NCI-H2227 treated with DMSO at 0.1 percent for 48 hours (cell line): Measurements from ENCODE around the gene IGFL3.
"Not testable (repeated sequence)": the region's sequence is repeated elsewhere in the genome, so short reads cannot be mapped to it uniquely, and the experiment has no call there.

Experiments used
- DNase-seq: peaks from one replicate; lab custom pipeline; 2025; lab: John Stamatoyannopoulos, UW

Gene IGFL3

GRCh38 chr19:46125447-46125846 is 959 bp upstream of the IGFL3 start:
- DNase-seq, result no peak

- DNase-seq, result no peak
Measured at GRCh38 chr19:46118136-46118535, 6.4 kb downstream of the IGFL3 start.

DNA sequence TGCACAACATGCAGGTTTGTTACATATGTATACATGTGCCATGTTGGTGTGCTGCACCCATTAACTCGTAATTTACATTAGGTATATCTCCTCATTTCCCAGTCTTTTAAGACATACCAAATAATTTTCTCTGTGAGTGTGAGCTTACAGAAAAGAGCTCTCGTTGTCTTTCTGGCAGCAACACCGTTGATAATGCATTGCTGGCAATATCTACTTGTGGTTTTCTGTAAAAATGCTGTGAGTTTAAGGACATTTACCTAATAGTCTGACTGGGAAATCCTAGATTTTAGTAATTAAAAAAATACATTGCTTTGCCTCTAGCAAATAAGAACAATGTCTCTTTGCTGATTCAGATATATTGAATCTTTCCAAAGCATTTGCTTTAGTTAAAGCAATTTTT is 8.4 kb downstream of the IGFL3 start:
- DNase-seq, result no peak

DNA sequence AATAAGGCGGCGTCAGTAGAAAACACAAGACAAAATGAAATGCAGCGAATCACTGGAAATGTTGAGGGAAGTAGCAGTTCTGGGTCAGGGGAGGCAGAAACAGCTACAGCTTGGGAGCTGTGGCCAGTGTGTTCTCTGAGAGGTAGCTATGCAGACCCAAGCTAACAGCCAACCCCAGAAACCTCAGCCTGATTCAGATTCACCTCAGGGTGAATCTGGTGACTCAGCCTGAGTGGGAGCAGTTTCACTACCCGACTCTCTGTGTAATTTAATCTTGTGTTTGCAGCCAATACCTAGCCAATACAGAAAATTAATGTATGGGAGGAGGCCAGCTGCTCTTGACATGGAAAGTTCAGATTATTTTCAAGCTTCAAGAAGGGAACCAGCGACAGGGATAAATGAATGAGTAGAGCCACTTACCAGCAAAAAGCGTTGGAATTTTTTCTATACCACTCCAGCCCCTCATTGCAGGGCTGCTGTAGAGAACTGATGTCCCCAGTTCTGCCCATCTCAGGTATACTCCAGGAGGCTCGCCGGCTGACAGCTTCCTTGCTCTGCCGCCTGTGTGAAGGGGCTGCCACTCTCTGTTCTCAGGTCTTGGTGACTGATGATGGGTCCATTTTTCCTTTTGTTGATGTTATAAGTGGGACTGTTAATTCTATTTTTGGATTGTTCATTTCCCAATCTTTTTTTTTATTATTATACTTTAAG is 8.9 kb downstream of the IGFL3 start:
- no peak for DNase-seq

DNA sequence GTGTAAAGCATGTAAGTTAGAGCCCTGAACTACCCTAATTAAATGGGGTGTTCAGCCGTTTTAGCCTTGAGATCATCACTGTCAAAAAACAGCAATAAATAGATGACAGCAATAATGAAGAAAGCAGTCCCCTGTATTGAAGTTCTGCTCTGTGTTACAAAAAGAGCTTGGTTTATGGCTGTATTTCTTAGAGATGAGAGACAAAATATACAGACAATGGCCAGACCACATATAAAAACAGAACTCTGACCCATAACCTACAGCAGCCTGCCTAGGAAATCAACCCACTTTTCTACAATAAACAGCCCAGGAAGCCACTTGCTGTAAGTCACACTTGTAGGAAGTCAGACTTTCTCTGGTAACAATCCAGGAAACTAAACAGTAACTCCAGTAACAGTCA is 10.8 kb downstream of the IGFL3 start:
- no peak for DNase-seq

DNA sequence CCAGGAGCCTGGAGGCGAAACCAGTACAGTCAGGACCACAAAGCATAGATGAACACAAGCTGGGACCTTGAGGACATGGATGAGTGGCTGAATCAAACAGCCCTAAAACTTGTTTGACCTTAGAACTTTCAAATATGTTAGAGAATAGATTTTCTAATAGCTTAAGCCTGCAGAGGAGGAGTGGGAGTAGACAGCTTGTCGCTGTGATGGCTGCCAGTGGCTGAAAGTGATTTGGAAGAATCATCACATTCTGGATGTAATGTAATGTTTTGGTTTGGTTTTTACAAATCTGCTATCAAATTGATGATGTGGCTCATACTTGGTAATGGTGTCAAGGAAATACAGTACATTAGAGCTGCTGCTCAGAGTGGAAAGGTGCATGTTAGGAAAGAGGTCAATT is 12.0 kb downstream of the IGFL3 start:
- DNase-seq, result no peak

DNA sequence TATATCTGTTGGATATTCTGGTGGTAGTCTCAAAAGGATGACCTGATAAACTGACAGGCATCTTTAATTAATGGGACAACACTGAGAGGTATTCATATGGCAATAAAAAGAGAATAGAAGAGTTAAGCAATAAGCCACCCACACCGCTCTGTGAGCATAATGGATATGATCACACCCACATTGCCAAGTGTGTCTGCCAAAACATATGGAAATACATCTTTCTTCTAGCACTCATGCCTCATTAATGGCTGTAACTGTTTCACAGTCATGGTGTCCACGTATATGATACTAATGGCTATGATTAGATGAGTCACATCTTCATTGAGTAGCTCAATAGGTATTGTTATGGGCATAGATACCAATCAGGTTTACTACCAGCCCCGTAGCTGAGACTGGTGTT is 13.1 kb downstream of the IGFL3 start:
- no peak for DNase-seq

- DNase-seq, result no peak
Measured at GRCh38 chr19:46109876-46110275, 14.6 kb downstream of the IGFL3 start.

DNA sequence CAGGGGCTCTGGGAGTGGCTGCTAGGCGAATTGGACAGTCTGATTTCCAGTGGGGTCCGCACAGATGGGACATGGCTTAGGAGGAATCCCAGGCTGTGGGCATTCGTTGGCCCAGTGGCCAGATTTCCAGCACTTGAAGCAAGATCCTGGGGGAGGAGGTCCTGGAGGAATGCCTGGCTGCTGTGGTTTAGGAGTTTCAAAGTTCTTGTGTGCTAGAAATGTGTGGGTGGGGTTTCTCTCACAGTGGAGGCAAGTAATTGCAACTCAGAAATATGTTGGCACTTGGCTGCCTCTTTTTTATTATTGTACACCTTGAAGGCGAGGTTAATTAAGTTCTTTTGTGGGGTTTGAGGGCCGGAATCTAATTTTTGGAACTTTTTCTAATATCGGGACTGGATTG is 17.1 kb downstream of the IGFL3 start:
- DNase-seq, result no peak

DNA sequence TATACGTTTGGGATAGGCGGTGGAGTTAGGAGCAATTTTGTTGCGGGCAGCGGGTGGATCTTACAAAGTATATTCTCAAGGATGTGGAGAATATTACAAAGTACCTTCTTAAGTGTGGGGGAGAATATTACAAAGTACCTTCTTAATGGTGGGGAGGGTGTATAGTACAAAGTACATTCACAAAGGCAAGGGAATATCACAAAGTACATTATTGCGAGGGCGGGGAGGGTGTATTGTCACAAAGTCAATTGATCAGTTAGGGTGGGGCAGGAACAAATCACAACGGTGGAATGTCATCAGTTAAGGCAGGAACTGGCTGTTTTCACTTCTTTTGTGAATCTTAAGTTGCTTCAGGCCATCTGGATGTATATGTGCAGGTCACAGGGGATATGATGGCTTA is 22.2 kb downstream of the IGFL3 start:
- not testable (repeated sequence) for DNase-seq

DNA sequence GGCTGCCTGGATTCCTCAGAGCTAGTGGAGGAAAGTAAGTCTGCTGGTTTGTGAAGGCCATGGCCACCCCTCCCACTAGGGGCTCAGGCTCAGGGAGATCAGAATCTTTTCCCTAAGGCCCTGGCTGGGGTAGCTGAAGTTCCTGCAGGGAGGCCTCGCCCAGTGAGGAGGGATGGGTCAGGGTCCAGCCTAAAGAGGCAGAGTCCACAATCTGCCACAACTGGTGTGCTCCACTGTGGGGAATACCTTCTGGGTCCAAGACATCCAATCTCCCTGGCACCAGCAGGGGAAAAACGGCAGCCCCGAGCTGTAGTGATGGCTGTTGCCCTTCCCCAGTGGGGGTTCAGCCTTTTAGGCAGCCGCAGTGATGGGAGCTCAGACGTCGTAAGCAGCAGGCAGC is 23.2 kb downstream of the IGFL3 start:
- no peak for DNase-seq

DNA sequence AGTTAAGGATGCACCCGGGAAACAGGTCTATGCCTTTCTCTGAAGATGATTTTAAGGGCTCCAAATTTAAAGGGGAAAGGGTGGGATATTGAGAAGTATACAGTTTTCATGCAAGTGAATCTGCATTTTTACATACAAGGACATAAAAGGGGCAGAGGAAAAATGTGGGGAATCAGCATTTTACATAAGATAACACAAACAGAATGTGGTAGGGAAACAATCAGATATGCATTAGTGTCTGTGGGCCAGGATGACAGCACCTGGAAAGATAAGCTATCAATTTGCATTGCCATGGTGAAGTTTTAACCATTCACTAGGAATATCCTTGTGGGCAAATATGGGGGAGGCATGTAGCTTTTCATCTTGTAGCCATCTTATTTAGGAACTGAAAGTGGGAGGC is 24.1 kb downstream of the IGFL3 start:
- no peak for DNase-seq

- no peak for DNase-seq
Measured at GRCh38 chr19:46090444-46090843, 34.0 kb downstream of the IGFL3 start.

DNA sequence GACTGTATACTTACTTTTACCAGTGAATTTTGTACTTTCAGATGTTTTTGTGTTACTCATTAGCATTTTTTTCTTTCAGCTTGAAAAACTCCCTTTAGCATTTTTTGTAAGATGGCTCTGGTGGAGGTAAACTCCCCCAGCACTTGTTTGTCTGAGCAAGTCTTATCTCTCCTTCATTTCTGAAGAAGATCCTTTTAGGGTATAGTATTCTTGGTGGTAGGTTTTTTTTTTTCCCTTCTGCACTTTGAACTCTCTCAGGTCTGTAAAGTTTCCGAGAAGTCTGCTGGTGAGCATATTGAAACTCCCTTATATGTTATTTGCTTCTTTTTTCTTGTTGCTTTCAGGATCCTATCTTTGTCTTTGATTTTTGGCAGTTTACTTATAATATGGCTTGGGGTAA is 35.1 kb downstream of the IGFL3 start:
- no peak for DNase-seq

DNA sequence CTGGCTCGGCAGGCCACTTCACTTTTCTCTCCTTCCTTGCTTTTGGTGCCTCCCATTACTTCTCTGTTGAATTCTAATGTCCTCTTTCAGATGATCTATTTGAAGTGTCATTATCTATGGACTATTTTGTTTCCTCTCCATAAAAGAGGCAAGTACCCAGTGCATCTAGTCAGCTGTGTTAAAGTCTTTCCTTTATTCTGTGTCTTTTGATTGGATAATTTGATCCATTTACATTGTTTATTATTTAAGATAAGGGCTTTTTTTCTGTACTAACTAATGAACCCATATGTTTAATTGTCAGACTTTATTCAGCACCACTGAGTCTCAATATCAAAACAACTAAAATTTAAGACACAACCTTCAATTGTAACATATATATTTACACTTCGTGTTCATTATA is 36.4 kb downstream of the IGFL3 start:
- DNase-seq, result no peak

DNA sequence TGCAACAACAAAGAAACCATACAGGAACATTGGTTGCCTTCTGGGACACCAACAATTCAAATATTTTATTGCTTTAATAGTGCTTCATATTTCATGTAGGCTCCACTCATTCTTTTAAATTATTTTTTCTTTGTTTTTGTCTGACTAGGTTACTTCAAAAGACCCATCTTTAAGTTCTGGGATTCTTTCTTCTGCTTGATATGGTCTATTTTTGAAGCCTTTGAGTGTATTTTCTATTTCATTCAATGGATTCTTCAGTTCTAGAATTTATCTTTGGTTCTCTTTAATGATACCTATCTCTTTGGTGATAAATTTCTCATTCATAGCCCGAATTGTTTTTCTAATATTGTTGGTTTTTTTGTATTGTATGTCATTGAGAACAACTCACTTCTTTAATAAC is 38.6 kb downstream of the IGFL3 start:
- no peak for DNase-seq

DNA sequence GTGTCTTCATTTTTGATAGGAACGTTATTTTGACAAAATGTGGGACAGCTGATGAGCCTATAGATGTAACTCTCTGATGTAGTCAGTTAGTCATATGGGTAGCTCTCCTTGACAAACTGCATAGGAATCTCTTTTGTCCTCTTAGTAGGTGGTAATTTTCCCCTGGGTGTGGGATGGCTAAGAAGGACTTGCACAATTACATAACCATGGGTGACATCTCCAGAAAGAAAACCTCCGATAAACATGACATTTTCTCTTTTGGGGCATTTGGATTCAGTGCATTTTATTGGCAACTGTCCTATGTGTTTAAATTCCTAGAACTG is 41.8 kb downstream of the IGFL3 start:
- DNase-seq, result no peak

- DNase-seq, result peak; percentile 10
Measured at GRCh38 chr19:46081928-46082727, 42.4 kb downstream of the IGFL3 start.

GRCh38 chr19:46080561-46080960 is 43.9 kb downstream of the IGFL3 start:
- DNase-seq, result no peak

- DNase-seq, result no peak
Measured at GRCh38 chr19:46079576-46079975, 44.9 kb downstream of the IGFL3 start.

DNA sequence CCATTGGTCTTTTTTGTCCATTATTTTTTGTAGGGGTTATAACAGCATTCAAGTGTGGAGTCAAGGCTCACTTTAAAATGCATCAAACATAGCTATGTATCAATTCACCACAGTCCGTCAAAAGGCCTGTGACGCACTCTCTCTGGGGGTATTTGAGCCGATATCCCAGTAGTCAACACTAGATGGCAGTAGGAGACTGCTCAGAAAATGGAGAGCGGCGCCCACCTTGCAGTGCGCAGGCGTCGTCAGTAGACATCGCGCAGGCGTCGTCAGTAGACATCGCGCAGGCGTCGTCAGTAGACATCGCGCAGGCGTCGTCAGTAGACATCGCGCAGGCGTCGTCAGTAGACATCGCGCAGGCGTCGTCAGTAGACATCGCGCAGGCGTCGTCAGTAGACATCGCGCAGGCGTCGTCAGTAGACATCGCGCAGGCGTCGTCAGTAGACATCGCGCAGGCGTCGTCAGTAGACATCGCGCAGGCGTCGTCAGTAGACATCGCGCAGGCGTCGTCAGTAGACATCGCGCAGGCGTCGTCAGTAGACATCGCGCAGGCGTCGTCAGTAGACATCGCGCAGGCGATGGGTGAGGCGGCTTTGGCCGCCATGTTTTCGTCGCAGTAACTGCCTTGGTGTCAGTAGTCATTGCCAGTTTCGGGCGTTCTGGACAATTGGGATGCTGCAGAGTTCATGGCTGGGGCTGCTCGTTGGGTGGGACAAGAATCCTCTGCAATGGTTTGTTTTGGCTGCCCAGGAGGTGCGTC is 45.7 kb downstream of the IGFL3 start:
- not testable (repeated sequence) for DNase-seq

DNA sequence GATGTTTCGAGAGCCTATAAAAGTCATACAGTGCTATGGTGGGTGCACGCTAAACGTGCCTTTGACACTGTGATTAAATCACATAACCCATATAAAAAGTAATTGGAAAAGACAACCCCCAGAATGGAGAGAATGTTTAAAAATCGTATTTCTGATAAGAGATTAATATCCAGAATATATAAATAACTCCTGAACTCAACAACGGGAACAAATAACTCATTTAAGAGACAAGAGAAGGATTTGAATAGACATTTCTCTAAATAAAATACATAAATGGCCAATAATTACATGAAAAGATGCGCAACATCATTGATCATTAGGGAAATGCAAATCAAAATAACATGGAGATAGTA is 46.7 kb downstream of the IGFL3 start:
- DNase-seq, result no peak
